ENCODE data around the gene RNASEH2C. TPM values are rescaled to one million over a fixed set of nuclear protein-coding genes. Genes with fewer than 3 reads are reported as not detected.

The RNASEH2C gene
- total and polyA plus RNA-seq, 10 of the 15 experiments (the other 5 are each of a cell fraction or from before 2014, with no cell fraction given), result 5.0 to 160 (median 47.1) TPM

DNA sequence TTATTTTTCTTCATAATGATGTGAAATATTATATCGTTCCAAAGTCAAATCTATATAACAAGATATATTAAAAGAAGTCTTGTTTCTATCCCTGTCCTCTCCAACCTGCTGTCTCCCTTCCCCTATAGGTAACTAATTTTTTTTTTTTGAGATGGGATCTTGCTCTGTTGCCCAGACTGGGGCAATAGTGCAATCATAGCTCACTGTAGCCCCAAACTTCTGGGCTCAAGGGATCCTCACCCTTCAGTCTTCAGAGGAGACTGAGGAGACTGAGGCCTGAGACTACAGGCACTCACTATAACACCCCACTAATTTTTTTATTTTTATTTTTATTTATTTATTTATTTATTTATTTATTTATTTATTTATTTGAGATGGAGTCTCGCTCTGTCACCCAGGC is 47.6 kb downstream of the RNASEH2C start:
- in situ Hi-C loops (cut with MboI) (no loop called here), intact Hi-C loops (cut with micrococcal nuclease; ENCODE audit: unreplicated experiment) (no loop called here)
- H3K9ac ChIP-seq (ENCODE audit: control insufficient read depth, insufficient read depth, low read length), result no peak overlapping the region
- no peaks in the 10 kb centered on the region for H3K9me3 ChIP-seq (replicated peaks; ENCODE audit: control insufficient read depth, insufficient read depth, low read length)
- H3K4me1 ChIP-seq (ENCODE audit: control insufficient read depth, insufficient read depth, low read length), result no peaks in the 10 kb centered on the region
- H3K4me3 ChIP-seq, result no peak overlapping the region
- no peak overlapping the region for H3K27ac ChIP-seq (ENCODE audit: control insufficient read depth, insufficient read depth)
- RAD21 ChIA-PET (ENCODE audit: unreplicated experiment), result no interaction called here
- POLR2A ChIA-PET, result interaction anchor here (1.2 kb wide), 1 partner anchor 34 kb away, joined by 4 read pairs; no protein-coding TSS in a partner anchor
- no peaks in the 10 kb centered on the region for H3K27me3 ChIP-seq (replicated peaks in 1 of 2; ENCODE audit: control insufficient read depth in 2 of 2, insufficient read depth in 2 of 2, low read length in 1 of 2)
- no peaks in the 10 kb centered on the region for H4K20me1 ChIP-seq (ENCODE audit: control insufficient read depth, insufficient read depth)
- FAIRE-seq, result no peak
- H3K4me2 ChIP-seq (ENCODE audit: control insufficient read depth, insufficient read depth), result no peak overlapping the region
- BruUV-seq (replicated peaks), result no TSS peak
- H2AFZ ChIP-seq (ENCODE audit: control insufficient read depth, low read depth, low read length), result no peak overlapping the region
- DNase-seq (ENCODE audit: low read depth, low spot score), result no peak
- CTCF ChIA-PET, result interaction anchor here (0.7 to 1.2 kb wide), 2 partner anchors 33 to 336 kb away, joined by 3 read pairs; no protein-coding TSS in a partner anchor
- no peaks in the 10 kb centered on the region for H3K79me2 ChIP-seq (ENCODE audit: control insufficient read depth, insufficient read depth, low read length)
- TF ChIP-seq MEF2B (IDR thresholded peaks at IDR 0.05; ENCODE audit: partially characterized antibody, poor library complexity, severe bottlenecking) (no peak), SPI1 (IDR thresholded peaks at IDR 0.05; ENCODE audit: borderline replicate concordance, insufficient read depth, low read depth, low read length) (no peak), MTA2 (IDR thresholded peaks at IDR 0.05; ENCODE audit: low read depth) (no peak), POLR2AphosphoS2 (IDR thresholded peaks at IDR 0.05; ENCODE audit: low read depth, low read length) (no peak), TCF3 (IDR thresholded peaks at IDR 0.05; ENCODE audit: borderline replicate concordance, insufficient read depth, low read depth, low read length) (no peak), KDM1A (IDR thresholded peaks at IDR 0.05; ENCODE audit: borderline replicate concordance) (no peak), YY1 (IDR thresholded peaks at IDR 0.05; ENCODE audit: low read depth, low read length) (no peak), ZSCAN29 (IDR thresholded peaks at IDR 0.05) (no peak), E2F8 (IDR thresholded peaks at IDR 0.05; ENCODE audit: low read depth, partially characterized antibody) (no peak), IRF5 (IDR thresholded peaks at IDR 0.05; ENCODE audit: borderline replicate concordance) (no peak), MXI1 (IDR thresholded peaks at IDR 0.05; ENCODE audit: low read depth, low read length) (no peak)
- no peak for ATAC-seq
- SMC1A ChIA-PET (ENCODE audit: uncharacterized antibody, unreplicated experiment), result interaction anchor here (1.2 kb wide), 1 partner anchor 35 kb away, joined by 3 read pairs; the partner anchor contains the start of gene SIPA1
- WGBS (ENCODE audit: insufficient coverage, insufficient replicate concordance, low lambda C conversion rate, missing lambda C conversion rate), result 50% methylated on average over 2 of the region's 2 CpGs
- H3K36me3 ChIP-seq (ENCODE audit: control insufficient read depth in 2 of 2, insufficient read depth in 2 of 2, low read length in 1 of 2), result no peaks in the 10 kb centered on the region

Measured in GM12878 (cell line).